Activated CD4-positive, alpha-beta T cell treated with anti-CD3 and anti-CD28 coated beads for 36 hours (primary cell): ENCODE measurements around the gene EBLN1. TPM values are rescaled to one million over a fixed set of nuclear protein-coding genes. Genes with fewer than 3 reads are reported as not detected.

Experiments used
- ATAC-seq: fragments of 200-7000 bp; cut with Tn5 transposase; one replicate; pipeline ENCODE4 v1.10.0; 2021; ENCODE audit warnings: mild to moderate bottlenecking, moderate library complexity
- CTCF ChIA-PET: fragments of 350-600 bp; sonication (Branson Sonifier 250); formaldehyde crosslinking; loops from one replicate; lab custom pipeline; 2021; ENCODE audit warnings: antibody characterized with exemption; lab: Charles Lee
- POLR2A ChIA-PET: fragments of 350-600 bp; sonication (Branson Sonifier 250); formaldehyde crosslinking; loops from one replicate; lab custom pipeline; 2021; ENCODE audit warnings: antibody characterized with exemption, inconsistent platforms; lab: Charles Lee
- DNase-seq: peaks from one replicate; pipeline ENCODE4 v3.0.0-alpha.2; 2020
- H3K27ac Mint-ChIP-seq: one replicate; pipeline ENCODE4 v1.8.0; 2021; ENCODE audit warnings: mixed read lengths
- H3K27me3 Mint-ChIP-seq: one replicate; pipeline ENCODE4 v1.8.0; 2021; ENCODE audit warnings: mixed read lengths
- H3K36me3 Mint-ChIP-seq: one replicate; pipeline ENCODE4 v1.8.0; 2021; ENCODE audit warnings: low read depth, mixed read lengths
- H3K4me1 Mint-ChIP-seq: one replicate; pipeline ENCODE4 v1.8.0; 2021; ENCODE audit warnings: mixed read lengths
- H3K4me3 Mint-ChIP-seq: one replicate; pipeline ENCODE4 v1.8.0; 2021; ENCODE audit warnings: mild to moderate bottlenecking, moderate library complexity, mixed read lengths
- H3K9me3 Mint-ChIP-seq: one replicate; pipeline ENCODE4 v1.8.0; 2021; ENCODE audit warnings: low read depth, mixed read lengths
- intact Hi-C, 2 experiments: fragments of 100-400 bp; cut with DNase I in 1 of 2; cut with micrococcal nuclease in 1 of 2; formaldehyde crosslinking; loops; one replicate each; pipeline versions ENCODE4 v1.14.2 to v1.15.1; 2022 to 2024; cut with DNase I, micrococcal nuclease
- total RNA-seq, 2 experiments: library from RNA; stranded (reverse); gene quantifications; one replicate each; pipeline ENCODE4 v1.2.3, GENCODE V29; 2021

Gene EBLN1
- total RNA-seq, 2 experiments from 2014 or later = not detected

GRCh38 chr10:22180724-22181123 lies 37.1 kb downstream of the EBLN1 start:
- intact Hi-C loops = no loop called here
- no peak for ATAC-seq
- peaks cover 28% of the 10 kb centered on the region for H3K27me3 Mint-ChIP-seq
- no peak overlapping the region for H3K4me3 Mint-ChIP-seq
- no peaks in the 10 kb centered on the region for H3K4me1 Mint-ChIP-seq
- H3K9me3 Mint-ChIP-seq = peaks cover 3% of the 10 kb centered on the region
- H3K27ac Mint-ChIP-seq = no peak overlapping the region
- ChIA-PET CTCF (no interaction called here), POLR2A (interaction anchor here (0.6 kb wide), 1 partner anchor 371 kb away, joined by 3 read pairs; no protein-coding TSS in a partner anchor)
- H3K36me3 Mint-ChIP-seq = no peaks in the 10 kb centered on the region
- no peak for DNase-seq

DNA sequence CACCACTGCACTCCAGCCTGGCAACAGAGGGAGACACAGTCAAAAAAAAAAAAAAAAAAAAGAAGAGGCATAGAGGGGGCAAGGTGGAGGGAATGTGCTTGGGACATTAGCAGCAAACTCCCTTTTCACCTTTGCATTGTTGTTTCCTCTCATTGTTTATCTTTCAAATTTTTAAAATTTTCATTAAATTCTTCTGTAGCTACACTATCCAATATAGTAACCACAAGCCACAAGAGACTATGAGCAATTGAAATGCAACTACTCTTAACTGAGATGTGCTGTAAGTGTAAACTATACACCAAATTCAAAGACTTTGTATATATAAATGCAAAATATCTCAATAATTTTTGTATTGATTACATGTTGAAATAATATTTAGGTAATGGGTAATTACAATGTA lies 43.4 kb downstream of the EBLN1 start:
- H3K4me1 Mint-ChIP-seq = peaks cover 5% of the 10 kb centered on the region
- no peak for ATAC-seq
- H3K27me3 Mint-ChIP-seq = peaks cover 16% of the 10 kb centered on the region
- ChIA-PET CTCF (interaction anchor here (0.9 kb wide), 1 partner anchor 14 kb away, joined by 3 read pairs; no protein-coding TSS in a partner anchor), POLR2A (no interaction called here)
- H3K36me3 Mint-ChIP-seq = no peaks in the 10 kb centered on the region
- no peak overlapping the region for H3K4me3 Mint-ChIP-seq
- intact Hi-C loops = no loop called here
- peaks cover 2% of the 10 kb centered on the region for H3K9me3 Mint-ChIP-seq
- no peak for DNase-seq
- H3K27ac Mint-ChIP-seq = no peak overlapping the region

DNA sequence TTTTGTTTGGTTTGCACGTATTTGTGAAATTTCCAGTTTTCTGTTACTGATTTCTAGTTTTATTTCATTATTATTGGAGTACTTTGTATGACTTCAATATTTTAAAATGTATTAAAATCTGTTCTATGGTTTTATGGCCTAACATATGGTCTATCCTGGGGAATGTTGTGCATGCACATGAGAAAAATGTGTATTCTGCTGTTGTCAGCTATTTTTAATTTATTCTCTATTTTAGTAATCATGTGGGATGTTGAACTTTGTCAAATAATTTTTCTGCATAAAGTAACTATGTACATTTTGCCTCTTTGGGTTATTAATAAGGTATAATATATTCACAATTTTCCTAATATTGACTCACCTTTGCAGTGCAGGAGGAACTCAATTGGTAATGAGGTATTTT lies 46.7 kb downstream of the EBLN1 start:
- CTCF ChIA-PET = interaction anchor here (0.6 kb wide), 1 partner anchor 560 kb away, joined by 3 read pairs; no protein-coding TSS in a partner anchor
- H3K9me3 Mint-ChIP-seq = peaks cover 2% of the 10 kb centered on the region
- intact Hi-C loops = no loop called here
- H3K27me3 Mint-ChIP-seq = peaks cover 10% of the 10 kb centered on the region
- H3K27ac Mint-ChIP-seq = no peak overlapping the region
- POLR2A ChIA-PET = no interaction called here
- no peak for DNase-seq
- H3K4me3 Mint-ChIP-seq = no peak overlapping the region
- H3K4me1 Mint-ChIP-seq = peaks cover 13% of the 10 kb centered on the region
- no peak for ATAC-seq
- H3K36me3 Mint-ChIP-seq = no peaks in the 10 kb centered on the region

GRCh38 chr10:22170582-22170981 lies 47.2 kb downstream of the EBLN1 start:
- Mint-ChIP-seq H3K4me1 (peaks cover 13% of the 10 kb centered on the region), H3K4me3 (no peak overlapping the region), H3K9me3 (peaks cover 2% of the 10 kb centered on the region), H3K27ac (no peak overlapping the region), H3K36me3 (no peaks in the 10 kb centered on the region), H3K27me3 (peaks cover 10% of the 10 kb centered on the region)
- POLR2A ChIA-PET = no interaction called here
- ATAC-seq (no peak), DNase-seq (no peak)
- CTCF ChIA-PET = no interaction called here
- intact Hi-C loops = no loop called here

GRCh38 chr10:22159979-22160378 lies 57.8 kb downstream of the EBLN1 start:
- no peak for ATAC-seq

GRCh38 chr10:22159180-22159579 lies 58.6 kb downstream of the EBLN1 start:
- no peaks in the 10 kb centered on the region for H3K9me3 Mint-ChIP-seq
- intact Hi-C loops = no loop called here
- POLR2A ChIA-PET = no interaction called here
- peaks cover 13% of the 10 kb centered on the region for H3K4me1 Mint-ChIP-seq
- DNase-seq (no peak), ATAC-seq (peak; percentile 42)
- CTCF ChIA-PET = no interaction called here
- H3K4me3 Mint-ChIP-seq = peak overlapping the region; percentile 30
- no peaks in the 10 kb centered on the region for H3K36me3 Mint-ChIP-seq
- peak overlapping the region; percentile 47 for H3K27ac Mint-ChIP-seq
- no peaks in the 10 kb centered on the region for H3K27me3 Mint-ChIP-seq

More at GRCh38 chr10:22159979-22160378, 57.8 kb downstream of the EBLN1 start:
- no peak for DNase-seq
- Mint-ChIP-seq H3K9me3 (no peaks in the 10 kb centered on the region), H3K36me3 (no peaks in the 10 kb centered on the region), H3K4me1 (peaks cover 13% of the 10 kb centered on the region), H3K27ac (no peak overlapping the region), H3K27me3 (no peaks in the 10 kb centered on the region), H3K4me3 (no peak overlapping the region)
- intact Hi-C loops = no loop called here
- ChIA-PET CTCF (no interaction called here), POLR2A (no interaction called here)

Other genes with a start within 250 kb of the EBLN1 start
- gene DNAJC1, start 214.3 kb downstream of the EBLN1 start, total RNA-seq = 10 to 100 TPM; 20.6 to 28.1 TPM
- gene COMMD3, start 98.4 kb upstream of the EBLN1 start, total RNA-seq = 10 to 100 TPM; 53.8 to 77.1 TPM
- gene BMI1, start 103.1 kb upstream of the EBLN1 start, total RNA-seq = 10 to 100 TPM; 52.9 to 55.2 TPM
- gene SPAG6, start 127.5 kb upstream of the EBLN1 start, total RNA-seq = under 1 TPM; 0.09 to 0.11 TPM